Measurements from ENCODE around the gene ASB7. TPM values are rescaled to one million over a fixed set of nuclear protein-coding genes. Genes with fewer than 3 reads are reported as not detected.

Gene ASB7
- polyA plus RNA-seq, 1 donor from 2014 or later, result 16.5 TPM

- Histone ChIP-seq H3K27me3 (ENCODE audit: insufficient read depth, low read depth, low read length) (no peaks in the 10 kb centered on the region), H3F3A (ENCODE audit: insufficient read depth, low read length, poor library complexity, severe bottlenecking) (no peaks in the 10 kb centered on the region), H4K20me1 (ENCODE audit: insufficient read depth) (no peaks in the 10 kb centered on the region), H2AFZ (ENCODE audit: low read depth, low read length) (no peak overlapping the region), H3K9ac (ENCODE audit: low read length) (no peak overlapping the region), H3K4me2 (ENCODE audit: low read length) (no peak overlapping the region), H3K79me2 (replicated peaks; ENCODE audit: insufficient read depth, low read length) (no peaks in the 10 kb centered on the region), H3K9me3 (ENCODE audit: low read length) (no peaks in the 10 kb centered on the region), H3K4me3 (ENCODE audit: low read length) (no peak overlapping the region), H3K9me2 (ENCODE audit: insufficient read depth, low read length) (no peaks in the 10 kb centered on the region), H3K27ac (ENCODE audit: low read length) (no peak overlapping the region), H3K36me3 (ENCODE audit: insufficient read depth, low read length) (no peaks in the 10 kb centered on the region)
- no peak for TF ChIP-seq EP300 (conservative IDR thresholded peaks at IDR 0.05; ENCODE audit: poor library complexity, severe bottlenecking)
- TF ChIP-seq TAF1 (IDR thresholded peaks at IDR 0.05; ENCODE audit: low read depth), result no peak
- TF ChIP-seq CTCF (IDR thresholded peaks at IDR 0.05; ENCODE audit: poor library complexity, severe bottlenecking), result no peak
- no peak for TF ChIP-seq SMC3 (conservative IDR thresholded peaks at IDR 0.05; ENCODE audit: poor library complexity)
- no peak for TF ChIP-seq EZH2 (IDR thresholded peaks at IDR 0.05; ENCODE audit: borderline replicate concordance, insufficient read depth, low read length, poor library complexity, severe bottlenecking)
- TF ChIP-seq MXI1 (conservative IDR thresholded peaks at IDR 0.05; ENCODE audit: poor library complexity, severe bottlenecking), result no peak
- no peak for TF ChIP-seq RAD21 (conservative IDR thresholded peaks at IDR 0.05)
- TF ChIP-seq POLR2AphosphoS5 (IDR thresholded peaks at IDR 0.05), result no peak
- no peak for TF ChIP-seq REST (IDR thresholded peaks at IDR 0.05; ENCODE audit: borderline replicate concordance)
Observed at GRCh38 chr15:100670505-100671021, 68.2 kb downstream of the ASB7 start.

- no peak overlapping the region for H3K4me2 ChIP-seq (ENCODE audit: low read length)
- H2AFZ ChIP-seq (ENCODE audit: low read depth, low read length), result no peak overlapping the region
- H3K27ac ChIP-seq (ENCODE audit: low read length), result no peak overlapping the region
- TF ChIP-seq EZH2 (IDR thresholded peaks at IDR 0.05; ENCODE audit: borderline replicate concordance, insufficient read depth, low read length, poor library complexity, severe bottlenecking) (no peak), TAF1 (IDR thresholded peaks at IDR 0.05; ENCODE audit: low read depth) (no peak), SMC3 (conservative IDR thresholded peaks at IDR 0.05; ENCODE audit: poor library complexity) (no peak), CTCF (IDR thresholded peaks at IDR 0.05; ENCODE audit: poor library complexity, severe bottlenecking) (no peak), REST (IDR thresholded peaks at IDR 0.05; ENCODE audit: borderline replicate concordance) (no peak), POLR2AphosphoS5 (IDR thresholded peaks at IDR 0.05) (no peak), RAD21 (conservative IDR thresholded peaks at IDR 0.05) (no peak), MXI1 (conservative IDR thresholded peaks at IDR 0.05; ENCODE audit: poor library complexity, severe bottlenecking) (no peak), EP300 (conservative IDR thresholded peaks at IDR 0.05; ENCODE audit: poor library complexity, severe bottlenecking) (no peak)
- H3K9me2 ChIP-seq (ENCODE audit: insufficient read depth, low read length), result no peaks in the 10 kb centered on the region
- H4K20me1 ChIP-seq (ENCODE audit: insufficient read depth), result no peaks in the 10 kb centered on the region
- no peak overlapping the region for H3K4me3 ChIP-seq (ENCODE audit: low read length)
- no peaks in the 10 kb centered on the region for H3K9me3 ChIP-seq (ENCODE audit: low read length)
- H3K79me2 ChIP-seq (replicated peaks; ENCODE audit: insufficient read depth, low read length), result no peaks in the 10 kb centered on the region
- no peaks in the 10 kb centered on the region for H3F3A ChIP-seq (ENCODE audit: insufficient read depth, low read length, poor library complexity, severe bottlenecking)
- no peak overlapping the region for H3K9ac ChIP-seq (ENCODE audit: low read length)
- no peaks in the 10 kb centered on the region for H3K27me3 ChIP-seq (ENCODE audit: insufficient read depth, low read depth, low read length)
- no peaks in the 10 kb centered on the region for H3K36me3 ChIP-seq (ENCODE audit: insufficient read depth, low read length)
Observed at GRCh38 chr15:100671124-100671680, 68.8 kb downstream of the ASB7 start.

All from neural cell (in vitro differentiated cells).